GM12891 (cell line): ENCODE results near the gene TAP1.

ENCODE experiments used
- DNase-seq: peaks from one replicate; pipeline ENCODE4 v3.0.0; 2011; ENCODE audit warnings: low spot score; ENCODE audit not compliant: insufficient read length
- FAIRE-seq: peaks from 2 replicates; lab custom pipeline; 2011; peaks lifted over from hg19 to GRCh38; lab: Jason Lieb, UNC
- PAX5 ChIP-seq: IDR thresholded peaks from 2 replicates; pipeline ENCODE4 v1.6.1; 2011; ENCODE audit warnings: low read length, moderate library complexity, mild to moderate bottlenecking; ENCODE audit not compliant: insufficient read depth, severe bottlenecking
- POLR2A ChIP-seq: IDR thresholded peaks from 2 replicates; pipeline ENCODE4 v1.6.1; 2011; ENCODE audit warnings: low read depth, low read length, control low read depth
- POLR2AphosphoS5 ChIP-seq: IDR thresholded peaks from 2 replicates; pipeline ENCODE4 v1.6.1; 2011; ENCODE audit warnings: low read depth, low read length, control low read depth
- POU2F2 ChIP-seq: IDR thresholded peaks from 2 replicates; pipeline ENCODE4 v1.6.1; 2011; ENCODE audit warnings: low read depth, mild to moderate bottlenecking, control low read depth, low read length, moderate library complexity
- SPI1 ChIP-seq: IDR thresholded peaks from 2 replicates; pipeline ENCODE4 v1.6.1; 2011; ENCODE audit warnings: low read depth, low read length, control low read depth
- TAF1 ChIP-seq: IDR thresholded peaks from 2 replicates; pipeline ENCODE4 v1.6.1; 2011; ENCODE audit warnings: low read depth, low read length, control low read depth

TAP1 gene

DNA sequence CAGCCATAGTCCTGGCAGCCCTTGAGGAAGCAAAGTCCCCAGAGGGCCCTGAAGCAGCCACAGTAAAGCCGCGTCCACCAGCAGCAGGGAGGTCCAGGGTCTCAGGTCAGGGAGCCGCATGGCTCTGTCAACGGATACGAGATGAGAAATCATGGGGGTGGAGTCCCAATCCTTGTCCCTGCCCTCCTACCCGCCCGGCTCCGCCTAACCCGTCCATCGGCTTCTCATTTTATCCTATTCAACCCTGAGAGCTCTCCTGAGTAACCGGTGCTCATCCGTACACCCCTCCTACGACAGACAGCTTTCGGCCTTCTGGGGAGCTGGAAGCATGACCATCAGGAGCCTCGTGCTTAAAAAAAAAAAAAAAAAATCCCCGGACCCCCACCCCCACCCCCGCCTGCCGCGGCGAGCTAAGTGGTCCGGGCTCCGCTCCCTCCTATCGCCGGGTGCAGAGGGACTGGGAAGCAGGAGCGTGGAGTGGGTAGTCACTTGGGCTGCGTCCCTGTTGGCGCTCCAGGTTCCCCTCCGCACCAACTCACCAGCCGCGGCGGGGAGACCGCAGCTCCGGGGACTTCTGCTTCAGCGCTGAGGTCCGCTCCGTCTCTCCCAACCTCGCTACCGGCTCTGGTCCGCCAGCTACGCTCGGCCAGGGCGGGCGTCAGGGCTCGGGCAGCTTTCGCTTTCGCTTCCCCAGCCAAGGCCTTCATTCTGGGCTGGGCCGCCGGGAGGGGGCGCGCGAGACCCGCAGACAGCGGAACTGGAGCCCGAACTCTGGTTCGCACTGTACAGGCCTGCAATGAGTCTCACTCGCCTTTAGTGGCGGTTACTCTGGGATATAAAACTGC lies 15.2 kb downstream of the TAP1 start, which contains the start of gene TAP2:
Gene TAP2, minus strand, starts transcription at position 626 of the 845 bp plus-strand sequence. Its CDS starts 506 bp downstream, at position 120.
- DNase-seq (peak; percentile 91), FAIRE-seq (peak; percentile 91)
- TF ChIP-seq POU2F2 (peak; percentile 75), TAF1 (peak; percentile 57; the same call in 1 of the 2 replicates), SPI1 (peak; percentile 47), POLR2A (0 out of 2 replicates have a peak, but pooled peaks have one; percentile 16), POLR2AphosphoS5 (peak; percentile 60), PAX5 (no peak)

DNA sequence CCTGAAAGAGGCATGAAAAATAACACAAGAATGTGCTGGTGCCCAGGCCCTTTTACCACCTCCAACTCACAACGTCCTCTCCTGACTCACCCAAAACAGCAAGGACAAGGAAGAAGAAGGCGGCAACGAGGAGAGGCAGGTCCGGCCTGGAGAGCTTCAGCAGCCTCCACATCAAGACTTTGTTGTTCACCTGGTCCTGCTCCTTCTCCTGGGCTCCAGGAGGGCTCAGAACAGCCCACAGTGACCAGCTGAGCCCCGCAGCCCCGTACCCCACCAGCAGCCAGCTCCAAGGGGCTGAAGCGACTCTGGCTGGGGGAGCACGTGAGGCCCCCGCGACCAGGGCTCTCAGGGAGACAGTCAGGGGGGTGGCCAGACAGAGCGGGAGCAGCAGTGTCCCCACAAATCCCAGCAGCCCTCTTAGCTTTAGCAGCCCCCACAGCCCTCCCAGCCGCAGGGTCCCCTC lies 15.8 kb downstream of the TAP1 start:
- DNase-seq (no peak), FAIRE-seq (no peak)
- no peak for TF ChIP-seq POLR2AphosphoS5
- no peak for TF ChIP-seq PAX5
- no peak for TF ChIP-seq POU2F2
- TF ChIP-seq TAF1: no peak
- TF ChIP-seq POLR2A: no peak
- TF ChIP-seq SPI1: no peak

DNA sequence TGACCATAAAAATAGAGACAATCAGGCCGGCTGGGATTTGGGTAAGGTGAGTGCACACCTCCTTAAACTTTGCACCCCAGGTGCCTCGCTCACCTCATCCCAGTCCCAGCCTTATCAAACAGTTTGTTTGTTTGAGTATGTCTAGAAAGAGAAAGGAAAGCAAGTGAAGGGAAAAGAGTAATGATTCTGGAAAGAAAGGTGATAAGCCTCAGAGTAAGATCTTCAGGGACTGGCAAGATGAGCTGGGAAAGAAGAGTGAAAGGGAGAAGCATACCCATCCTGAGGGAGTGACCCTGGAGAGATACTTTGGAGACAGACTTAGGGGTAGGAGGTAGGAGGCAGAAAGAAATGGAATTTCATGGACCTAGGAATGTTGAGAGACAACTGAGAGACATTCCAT lies 16.6 kb downstream of the TAP1 start:
- TF ChIP-seq SPI1: no peak
- no peak for DNase-seq
- FAIRE-seq: no peak

DNA sequence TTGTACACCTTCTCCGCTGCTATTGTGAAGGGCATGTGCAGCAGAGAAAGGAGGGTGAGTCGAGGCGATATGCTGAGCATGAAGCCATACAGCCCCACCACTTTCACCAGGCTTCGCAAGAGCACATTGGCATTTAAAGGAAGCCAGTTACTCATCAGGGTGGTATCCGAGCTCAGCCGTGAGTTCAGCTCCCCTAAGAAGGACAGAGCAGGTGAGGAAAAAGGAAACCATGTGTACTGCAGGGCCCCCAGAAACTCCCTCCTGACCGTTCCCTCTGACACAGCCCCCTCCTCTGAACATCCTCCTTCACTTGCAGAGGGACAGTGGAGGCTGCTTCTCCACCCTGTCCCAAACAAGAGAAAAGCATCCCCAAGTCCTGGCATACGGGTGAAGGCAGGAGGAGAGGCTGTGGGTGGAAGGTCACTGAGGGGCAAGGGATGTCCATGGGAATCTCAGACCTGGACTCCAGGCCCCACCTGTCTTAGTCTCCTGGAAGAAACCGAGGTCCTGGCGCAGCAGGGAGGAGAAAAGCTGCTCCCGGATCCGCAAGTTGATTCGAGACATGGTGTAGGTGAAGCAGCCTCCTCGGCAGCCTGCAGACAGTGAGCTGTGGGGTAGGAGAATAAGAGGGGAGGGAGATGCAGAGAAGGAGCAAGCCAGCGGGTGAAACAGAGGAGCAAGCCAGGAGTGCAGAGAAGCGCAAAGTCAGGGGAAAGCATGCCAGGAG lies 18.2 kb downstream of the TAP1 start:
- no peak for FAIRE-seq
- no peak for DNase-seq
- TF ChIP-seq POU2F2: no peak
- no peak for TF ChIP-seq SPI1

DNA sequence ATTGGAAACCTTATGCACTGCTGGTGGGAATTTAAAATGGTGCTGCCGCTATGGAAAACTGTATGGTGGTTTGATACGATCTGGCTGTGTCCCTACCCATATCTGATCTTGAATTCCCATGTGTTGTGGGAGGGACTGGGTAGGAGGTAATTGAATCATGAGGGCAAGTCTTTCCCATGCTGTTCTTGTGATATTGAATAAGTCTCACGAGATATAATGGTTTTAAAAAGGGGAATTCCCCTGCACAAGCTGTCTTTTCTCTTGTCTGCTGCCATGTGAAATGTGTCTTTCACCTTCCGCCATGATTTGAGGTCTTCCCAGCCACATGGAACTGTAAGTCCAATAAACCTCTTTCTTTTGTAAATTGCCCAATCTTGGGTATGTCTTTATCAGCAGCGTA lies 19.8 kb downstream of the TAP1 start:
- TF ChIP-seq TAF1: no peak
- TF ChIP-seq SPI1: no peak
- TF ChIP-seq POLR2A: no peak
- TF ChIP-seq POLR2AphosphoS5: no peak
- no peak for TF ChIP-seq PAX5
- TF ChIP-seq POU2F2: no peak
- FAIRE-seq: peak; percentile 16
- DNase-seq: no peak

DNA sequence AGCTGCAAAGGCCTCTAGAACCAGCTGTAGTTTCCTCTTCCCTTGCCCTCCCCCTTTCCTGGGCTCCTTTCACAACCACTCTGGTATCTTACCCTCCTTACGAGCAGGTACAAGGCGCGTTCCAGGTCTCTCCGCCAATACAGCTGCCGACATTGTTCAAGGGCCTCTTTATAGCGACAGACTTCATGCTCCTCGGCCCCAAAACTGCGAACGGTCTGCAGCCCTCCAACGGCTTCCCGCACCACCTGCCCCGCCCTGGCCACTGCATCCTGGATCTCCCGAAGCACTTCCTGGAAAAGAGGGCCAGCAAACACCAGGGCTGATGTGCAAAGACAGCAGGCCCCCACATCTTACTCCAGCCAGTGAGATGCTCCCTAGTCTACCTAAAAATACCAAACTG lies 21.0 kb downstream of the TAP1 start:
- TF ChIP-seq POLR2AphosphoS5 (no peak), POLR2A (no peak)
- no peak for DNase-seq
- no peak for FAIRE-seq

DNA sequence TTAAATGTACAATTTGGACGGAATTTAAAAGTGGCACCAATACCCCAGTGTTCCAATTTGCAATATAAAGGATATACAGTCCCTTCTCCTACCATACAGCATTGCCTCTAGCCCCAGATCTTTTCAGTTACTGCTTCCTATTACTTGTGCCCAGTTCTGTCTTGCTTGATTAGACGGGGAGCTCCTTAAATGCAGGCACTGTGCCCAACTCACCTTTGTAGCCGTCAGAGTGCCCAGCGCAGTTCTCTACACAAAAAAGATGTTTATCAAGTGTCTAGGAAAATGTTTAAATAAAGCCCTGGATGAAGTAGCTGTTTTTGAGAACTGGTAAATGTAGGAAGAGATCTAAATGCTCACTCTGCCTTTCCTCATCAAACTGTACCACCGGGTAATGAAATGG lies 22.6 kb downstream of the TAP1 start:
- FAIRE-seq: no peak
- TF ChIP-seq TAF1 (no peak), SPI1 (no peak), POLR2AphosphoS5 (no peak), PAX5 (no peak), POLR2A (no peak), POU2F2 (no peak)
- DNase-seq: no peak

DNA sequence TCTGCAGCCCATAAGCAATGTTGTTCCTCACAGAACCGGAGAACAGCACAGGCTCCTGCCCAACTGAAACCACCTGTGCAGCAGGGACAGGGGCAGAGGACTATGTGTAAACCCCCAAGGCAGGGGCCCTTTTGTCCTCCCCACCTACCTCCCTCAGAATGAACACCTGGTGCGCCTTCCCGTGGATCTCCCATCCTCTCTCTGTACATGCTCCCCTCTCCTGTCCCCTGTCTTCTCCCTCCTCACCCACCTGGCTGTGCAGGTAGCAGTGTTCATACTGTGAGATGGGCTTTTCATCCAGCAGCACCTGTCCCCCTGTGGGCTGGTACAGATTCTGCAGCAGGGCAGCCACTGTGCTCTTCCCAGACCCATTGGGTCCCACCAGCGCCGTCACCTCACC lies 23.5 kb downstream of the TAP1 start:
- DNase-seq: no peak
- TF ChIP-seq PAX5 (no peak), SPI1 (no peak), POU2F2 (no peak), POLR2AphosphoS5 (no peak), TAF1 (no peak), POLR2A (no peak)
- FAIRE-seq: no peak

DNA sequence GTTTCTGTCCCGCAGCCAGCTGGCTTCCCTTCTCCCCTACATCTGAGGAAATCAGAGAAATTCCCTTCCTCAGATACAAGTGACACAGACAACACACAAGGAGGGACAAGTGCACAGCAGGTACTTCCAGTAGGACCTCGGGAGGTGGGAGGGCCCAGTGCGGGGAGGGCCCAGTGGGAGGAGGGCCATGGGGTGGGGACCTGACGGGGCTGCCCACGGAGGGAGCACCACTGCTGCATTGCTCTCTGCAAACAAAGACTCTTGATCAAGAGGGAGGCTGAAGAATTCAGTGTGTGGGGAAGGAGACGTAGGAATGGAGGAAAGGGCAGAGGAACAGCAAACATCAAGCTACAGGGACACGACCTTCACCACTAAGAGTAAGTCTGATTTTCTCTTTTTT lies 24.0 kb downstream of the TAP1 start:
- FAIRE-seq (no peak), DNase-seq (no peak)
- TF ChIP-seq TAF1 (no peak), SPI1 (no peak), POLR2AphosphoS5 (no peak), POU2F2 (no peak), POLR2A (no peak), PAX5 (no peak)

DNA sequence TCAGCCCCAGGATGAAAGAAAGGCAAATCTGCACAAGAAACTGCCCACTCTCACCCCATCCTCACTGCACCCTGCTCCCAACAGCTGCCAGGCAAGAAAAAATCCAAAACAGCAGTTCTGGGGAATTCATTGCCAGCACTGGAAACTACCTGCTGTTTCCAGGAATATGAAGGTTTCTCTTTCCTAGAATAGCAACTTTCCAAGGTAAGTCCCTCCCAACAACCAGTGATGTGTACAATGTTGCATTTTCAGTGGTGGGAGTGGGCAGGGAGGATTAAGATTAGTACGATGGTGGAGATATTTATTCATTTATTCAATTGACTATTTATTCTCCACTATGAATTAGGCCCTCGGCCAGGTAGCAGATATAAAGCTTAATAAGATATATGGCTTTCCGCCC lies 26.5 kb downstream of the TAP1 start:
- TF ChIP-seq POU2F2 (no peak), SPI1 (no peak)
- no peak for DNase-seq
- FAIRE-seq: no peak
